HG03460 (cell line): ENCODE results near the gene KIF20B.
"Not testable (repeated sequence)": the region's sequence is repeated elsewhere in the genome, so short reads cannot be mapped to it uniquely, and the experiment has no call there.

Source experiments
- ATAC-seq: cut with Tn5 transposase; IDR thresholded peaks from one replicate; pipeline ENCODE4 v1.9.1; 2021; ENCODE audit not compliant: unreplicated experiment

KIF20B gene

GRCh38 chr10:89776665-89777064 is 75.3 kb downstream of the KIF20B start:
- ATAC-seq = no peak

GRCh38 chr10:89782470-89782869 is 81.1 kb downstream of the KIF20B start:
- ATAC-seq = no peak

GRCh38 chr10:89783406-89783805 is 82.0 kb downstream of the KIF20B start:
- no peak for ATAC-seq

GRCh38 chr10:89785095-89785494 is 83.7 kb downstream of the KIF20B start:
- ATAC-seq = no peak

GRCh38 chr10:89789188-89789877 is 87.9 kb downstream of the KIF20B start:
- ATAC-seq = no peak

- no peak for ATAC-seq
Measured at GRCh38 chr10:89792187-89792586, 90.8 kb downstream of the KIF20B start.

GRCh38 chr10:89793649-89794254 is 92.4 kb downstream of the KIF20B start:
- peak; percentile 81 for ATAC-seq

GRCh38 chr10:89795840-89796239 is 94.5 kb downstream of the KIF20B start:
- ATAC-seq = no peak

- no peak for ATAC-seq
Measured at GRCh38 chr10:89798092-89798491, 96.7 kb downstream of the KIF20B start.

GRCh38 chr10:89799573-89799972 is 98.2 kb downstream of the KIF20B start:
- ATAC-seq = no peak

- ATAC-seq = peak; percentile 86
Measured at GRCh38 chr10:89805599-89806013, 104.2 kb downstream of the KIF20B start.

- no peak for ATAC-seq
Measured at GRCh38 chr10:89808842-89809241, 107.5 kb downstream of the KIF20B start.

- ATAC-seq = no peak
Measured at GRCh38 chr10:89809766-89810165, 108.4 kb downstream of the KIF20B start.

GRCh38 chr10:89810908-89811525 is 109.6 kb downstream of the KIF20B start:
- ATAC-seq = no peak

- no peak for ATAC-seq
Measured at GRCh38 chr10:89813546-89813945, 112.2 kb downstream of the KIF20B start.

GRCh38 chr10:89814278-89814677 is 112.9 kb downstream of the KIF20B start:
- ATAC-seq = no peak

GRCh38 chr10:89815049-89815853 is 113.9 kb downstream of the KIF20B start:
- no peak for ATAC-seq

- not testable (repeated sequence) for ATAC-seq
Measured at GRCh38 chr10:89819008-89819407, 117.6 kb downstream of the KIF20B start.
